Omental fat pad (tissue), 4 donors: Measurements from ENCODE around the gene ACSS1. TPM values are rescaled to one million over a fixed set of nuclear protein-coding genes. Genes with fewer than 3 reads are reported as not detected.

Experiments used
- ATAC-seq: fragments of 150-250 bp; one replicate; pipeline ENCODE4 v1.9.1; 2016; ENCODE audit warnings: mild to moderate bottlenecking, moderate library complexity; ENCODE audit not compliant: low FRiP score
- DNase-seq: peaks from one replicate; pipeline ENCODE4 v3.0.0-alpha.2; 2019; ENCODE audit warnings: low spot score
- total RNA-seq, 4 donors: library from RNA; depleted of rRNA; stranded (reverse); fragments of >200 nt; gene quantifications; one replicate each; pipeline ENCODE4 v1.1.0, GENCODE V29; 2016
- TF ChIP-seq, protein P1 (sequence below), 3 donors: fragments of 450-650 bp; IDR thresholded peaks; one replicate each; pipeline ENCODE4 v1.5.1; 2016 to 2017; ENCODE audit warnings: antibody characterized with exemption in 3 of 3, mild to moderate bottlenecking in 3 of 3, moderate library complexity in 2 of 3

The ACSS1 gene
- total RNA-seq, 4 donors from 2014 or later = 15.9 to 45.4 (median 19.0) TPM

DNA sequence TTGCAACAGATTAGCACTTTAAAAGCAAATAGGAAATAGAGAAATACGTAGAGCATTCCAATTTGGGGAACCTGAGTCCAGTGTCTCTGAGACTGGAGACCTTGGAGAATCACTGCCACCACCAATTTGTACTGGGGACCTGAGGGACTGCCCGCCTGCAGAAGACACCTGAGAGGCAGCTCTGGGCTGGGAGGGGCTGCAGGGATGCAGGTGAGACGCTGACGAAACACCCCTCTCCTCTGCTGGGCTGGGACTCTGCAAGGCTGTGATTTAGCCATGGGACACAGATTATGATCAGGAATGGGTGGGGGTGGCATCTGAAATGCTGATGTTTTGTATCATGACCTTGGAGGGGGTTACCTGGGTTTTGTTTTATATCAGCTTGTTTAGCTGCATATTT, 58.4 kb downstream of the ACSS1 start:
- TF ChIP-seq, protein P1, sequence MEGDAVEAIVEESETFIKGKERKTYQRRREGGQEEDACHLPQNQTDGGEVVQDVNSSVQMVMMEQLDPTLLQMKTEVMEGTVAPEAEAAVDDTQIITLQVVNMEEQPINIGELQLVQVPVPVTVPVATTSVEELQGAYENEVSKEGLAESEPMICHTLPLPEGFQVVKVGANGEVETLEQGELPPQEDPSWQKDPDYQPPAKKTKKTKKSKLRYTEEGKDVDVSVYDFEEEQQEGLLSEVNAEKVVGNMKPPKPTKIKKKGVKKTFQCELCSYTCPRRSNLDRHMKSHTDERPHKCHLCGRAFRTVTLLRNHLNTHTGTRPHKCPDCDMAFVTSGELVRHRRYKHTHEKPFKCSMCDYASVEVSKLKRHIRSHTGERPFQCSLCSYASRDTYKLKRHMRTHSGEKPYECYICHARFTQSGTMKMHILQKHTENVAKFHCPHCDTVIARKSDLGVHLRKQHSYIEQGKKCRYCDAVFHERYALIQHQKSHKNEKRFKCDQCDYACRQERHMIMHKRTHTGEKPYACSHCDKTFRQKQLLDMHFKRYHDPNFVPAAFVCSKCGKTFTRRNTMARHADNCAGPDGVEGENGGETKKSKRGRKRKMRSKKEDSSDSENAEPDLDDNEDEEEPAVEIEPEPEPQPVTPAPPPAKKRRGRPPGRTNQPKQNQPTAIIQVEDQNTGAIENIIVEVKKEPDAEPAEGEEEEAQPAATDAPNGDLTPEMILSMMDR (IDR thresholded peaks at IDR 0.05) = no peak
- no peak for DNase-seq
- ATAC-seq = no peak

DNA sequence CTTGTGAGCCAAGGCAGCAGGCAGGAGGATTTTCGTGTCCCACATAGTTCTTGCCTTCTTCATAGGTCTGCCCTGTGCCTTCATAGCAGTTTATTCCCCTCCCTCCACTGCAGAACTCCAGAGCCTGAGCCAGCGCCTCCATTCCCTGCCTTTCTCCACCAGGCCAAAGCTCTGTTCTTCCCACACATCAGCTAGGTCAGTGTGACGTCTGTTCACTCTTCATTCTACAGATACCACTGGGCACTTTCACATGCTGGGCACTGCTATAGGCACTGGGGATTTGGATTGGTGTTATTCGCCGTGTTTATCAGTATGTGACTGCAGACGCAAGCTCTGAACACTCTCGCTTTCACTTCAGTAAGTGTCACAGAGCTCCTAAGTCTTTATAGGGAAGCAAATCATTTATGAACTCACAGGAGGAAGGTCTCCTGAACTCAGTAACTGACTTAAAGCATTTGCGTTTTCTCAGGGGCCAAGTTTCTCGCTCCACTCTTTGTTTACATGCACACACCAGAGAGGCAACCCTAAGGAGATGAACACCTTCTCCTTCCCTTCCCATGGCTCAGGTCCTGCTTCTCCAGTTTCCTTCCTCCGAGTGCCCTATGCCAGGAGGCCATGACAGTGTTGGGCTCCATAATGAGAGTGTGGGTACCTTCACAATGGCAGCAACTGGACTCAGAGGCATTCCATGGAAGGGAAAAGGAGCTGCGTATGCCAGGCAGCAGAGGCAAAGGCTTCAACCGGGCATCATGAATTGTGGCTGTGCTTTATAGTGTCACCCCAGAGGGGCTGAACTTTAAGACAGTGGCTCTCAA, 59.1 kb downstream of the ACSS1 start:
- TF ChIP-seq, protein P1 (IDR thresholded peaks at IDR 0.05) = no peak
- no peak for ATAC-seq
- DNase-seq = no peak

DNA sequence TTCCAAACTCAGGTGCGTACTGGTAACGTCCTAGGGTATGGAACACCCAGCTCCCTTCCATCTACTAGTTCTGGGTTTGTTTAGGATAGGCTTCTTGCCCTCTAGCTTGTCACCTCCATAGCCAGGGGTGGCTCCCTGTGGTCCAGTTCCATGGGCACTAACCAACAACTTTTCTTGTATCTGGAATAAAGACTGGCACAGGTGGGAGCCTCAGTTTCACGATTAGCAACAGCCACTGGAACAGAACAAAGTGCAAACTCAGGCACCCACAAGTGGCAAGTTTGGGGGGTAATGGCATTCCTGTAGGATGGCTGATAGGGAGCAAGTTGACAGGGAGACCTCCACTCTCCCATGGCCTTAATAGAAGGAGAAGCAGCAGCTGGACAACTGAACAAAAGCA, 59.8 kb downstream of the ACSS1 start:
- TF ChIP-seq, protein P1 (IDR thresholded peaks at IDR 0.05) = no peak
- ATAC-seq = no peak
- DNase-seq = no peak

DNA sequence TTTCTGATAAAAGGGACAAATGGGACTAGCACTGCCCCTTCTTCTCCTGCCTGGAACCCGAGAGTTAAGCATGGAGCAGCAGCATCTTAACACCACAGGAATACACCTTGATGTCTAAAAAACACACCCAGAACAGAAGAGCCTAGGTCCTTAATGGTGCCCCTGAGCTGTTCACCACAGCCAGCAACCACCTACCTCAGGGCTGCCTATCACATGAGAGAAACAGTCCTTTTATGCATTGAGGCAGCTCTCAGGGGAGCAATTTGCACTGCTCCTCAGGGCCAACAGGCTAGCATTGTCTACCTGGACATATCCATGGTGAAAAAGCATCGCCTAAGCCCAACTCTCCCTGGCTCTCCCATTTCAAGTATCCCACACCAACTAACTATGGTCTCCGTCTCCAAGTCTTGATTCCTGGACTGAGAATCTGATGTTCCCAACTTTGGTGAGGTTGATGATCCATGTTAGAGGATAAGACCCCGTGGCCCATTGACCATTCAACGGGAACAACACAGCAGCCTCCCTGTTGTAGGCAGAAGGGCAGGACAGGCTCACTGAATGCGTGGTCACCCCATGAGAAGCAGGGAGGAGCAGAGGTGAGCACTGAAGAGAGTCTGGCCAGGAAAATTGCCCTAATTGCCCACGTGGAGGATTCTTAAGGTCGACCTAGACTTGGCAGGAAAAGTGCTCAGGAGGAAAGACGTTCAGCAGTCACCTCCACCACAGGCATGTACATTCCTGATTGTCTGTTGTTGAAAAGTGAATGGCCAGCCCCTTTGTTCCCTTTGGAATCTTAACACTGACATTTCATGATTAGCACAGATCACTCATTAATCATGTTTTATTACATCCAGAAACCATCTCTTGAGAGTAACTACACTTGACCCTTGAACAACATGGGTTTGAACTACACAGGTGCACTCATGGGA, 61.2 kb downstream of the ACSS1 start:
- DNase-seq (no peak), ATAC-seq (no peak)
- TF ChIP-seq, protein P1 (IDR thresholded peaks at IDR 0.05) = no peak

DNA sequence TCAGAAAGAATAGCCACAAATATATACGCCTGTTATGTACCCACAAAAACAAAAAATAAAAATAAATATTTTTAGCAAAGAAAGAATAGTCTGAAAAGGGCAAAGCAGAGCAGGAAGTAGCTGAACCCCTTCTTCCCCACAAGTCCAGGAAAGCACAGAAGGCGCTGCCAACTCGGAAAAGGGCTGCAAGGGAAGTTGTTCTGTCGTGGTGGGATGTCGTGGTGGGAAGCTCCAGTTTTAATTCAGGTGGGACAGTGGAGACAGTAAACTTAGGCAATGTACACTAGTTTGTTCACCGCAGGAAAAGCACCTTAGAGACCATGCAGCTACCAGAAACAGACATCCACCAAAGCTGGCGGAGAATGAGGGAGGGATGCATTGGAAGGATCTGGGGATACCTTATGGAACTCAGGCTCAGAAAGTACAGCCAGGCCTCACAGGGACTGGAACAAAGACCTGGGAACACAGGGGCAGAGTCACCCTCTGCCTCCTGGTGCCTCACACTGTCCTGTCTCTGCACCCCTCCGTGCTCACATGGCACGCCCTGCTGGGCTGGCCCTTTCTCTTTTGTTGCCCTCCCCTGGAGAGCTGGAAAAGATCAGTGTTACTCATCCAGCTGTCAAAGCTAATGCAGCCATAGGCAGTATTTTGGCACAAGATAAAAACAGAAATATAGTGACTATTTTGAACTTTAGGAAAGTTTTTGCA, 62.0 kb downstream of the ACSS1 start:
- DNase-seq (no peak), ATAC-seq (no peak)

More for the DNA sequence above, 62.0 kb downstream of the ACSS1 start:
- TF ChIP-seq, protein P1 (IDR thresholded peaks at IDR 0.05) = no peak
